Omental fat pad (tissue), 4 donors: Measurements from ENCODE around the gene CENPP. TPM values are rescaled to one million over a fixed set of nuclear protein-coding genes. Genes with fewer than 3 reads are reported as not detected.
A peak's percentile ranks its signal among the peaks of the same experiment; 100 is the strongest.

Experiments
- ATAC-seq: fragments of 150-250 bp; one replicate; pipeline ENCODE4 v1.9.1; 2016; ENCODE audit warnings: mild to moderate bottlenecking, moderate library complexity; ENCODE audit not compliant: low FRiP score
- DNase-seq: peaks from one replicate; pipeline ENCODE4 v3.0.0-alpha.2; 2019; ENCODE audit warnings: low spot score
- total RNA-seq, 4 donors: library from RNA; depleted of rRNA; stranded (reverse); fragments of >200 nt; gene quantifications; one replicate each; pipeline ENCODE4 v1.1.0, GENCODE V29; 2016
- TF ChIP-seq, protein P1 (sequence below), 3 donors: fragments of 450-650 bp; IDR thresholded peaks; one replicate each; pipeline ENCODE4 v1.5.1; 2016 to 2017; ENCODE audit warnings: antibody characterized with exemption in 3 of 3, mild to moderate bottlenecking in 3 of 3, moderate library complexity in 2 of 3

Gene CENPP
- total RNA-seq, 4 donors from 2014 or later, result 1.2 to 7.0 (median 5.6) TPM

GRCh38 chr9:92605224-92605623 lies 279.5 kb downstream of the CENPP start:
- TF ChIP-seq, protein P1, sequence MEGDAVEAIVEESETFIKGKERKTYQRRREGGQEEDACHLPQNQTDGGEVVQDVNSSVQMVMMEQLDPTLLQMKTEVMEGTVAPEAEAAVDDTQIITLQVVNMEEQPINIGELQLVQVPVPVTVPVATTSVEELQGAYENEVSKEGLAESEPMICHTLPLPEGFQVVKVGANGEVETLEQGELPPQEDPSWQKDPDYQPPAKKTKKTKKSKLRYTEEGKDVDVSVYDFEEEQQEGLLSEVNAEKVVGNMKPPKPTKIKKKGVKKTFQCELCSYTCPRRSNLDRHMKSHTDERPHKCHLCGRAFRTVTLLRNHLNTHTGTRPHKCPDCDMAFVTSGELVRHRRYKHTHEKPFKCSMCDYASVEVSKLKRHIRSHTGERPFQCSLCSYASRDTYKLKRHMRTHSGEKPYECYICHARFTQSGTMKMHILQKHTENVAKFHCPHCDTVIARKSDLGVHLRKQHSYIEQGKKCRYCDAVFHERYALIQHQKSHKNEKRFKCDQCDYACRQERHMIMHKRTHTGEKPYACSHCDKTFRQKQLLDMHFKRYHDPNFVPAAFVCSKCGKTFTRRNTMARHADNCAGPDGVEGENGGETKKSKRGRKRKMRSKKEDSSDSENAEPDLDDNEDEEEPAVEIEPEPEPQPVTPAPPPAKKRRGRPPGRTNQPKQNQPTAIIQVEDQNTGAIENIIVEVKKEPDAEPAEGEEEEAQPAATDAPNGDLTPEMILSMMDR (IDR thresholded peaks at IDR 0.05), result no peak
- no peak for ATAC-seq

GRCh38 chr9:92607088-92607487 lies 281.3 kb downstream of the CENPP start:
- TF ChIP-seq, protein P1 (IDR thresholded peaks at IDR 0.05), result no peak
- no peak for DNase-seq
- ATAC-seq, result peak; percentile 34

More at GRCh38 chr9:92605224-92605623, 279.5 kb downstream of the CENPP start:
- no peak for DNase-seq

- DNase-seq, result no peak
- no peak for ATAC-seq
- TF ChIP-seq, protein P1 (IDR thresholded peaks at IDR 0.05), result no peak
Observed at GRCh38 chr9:92607773-92608172, 282.0 kb downstream of the CENPP start.

DNA sequence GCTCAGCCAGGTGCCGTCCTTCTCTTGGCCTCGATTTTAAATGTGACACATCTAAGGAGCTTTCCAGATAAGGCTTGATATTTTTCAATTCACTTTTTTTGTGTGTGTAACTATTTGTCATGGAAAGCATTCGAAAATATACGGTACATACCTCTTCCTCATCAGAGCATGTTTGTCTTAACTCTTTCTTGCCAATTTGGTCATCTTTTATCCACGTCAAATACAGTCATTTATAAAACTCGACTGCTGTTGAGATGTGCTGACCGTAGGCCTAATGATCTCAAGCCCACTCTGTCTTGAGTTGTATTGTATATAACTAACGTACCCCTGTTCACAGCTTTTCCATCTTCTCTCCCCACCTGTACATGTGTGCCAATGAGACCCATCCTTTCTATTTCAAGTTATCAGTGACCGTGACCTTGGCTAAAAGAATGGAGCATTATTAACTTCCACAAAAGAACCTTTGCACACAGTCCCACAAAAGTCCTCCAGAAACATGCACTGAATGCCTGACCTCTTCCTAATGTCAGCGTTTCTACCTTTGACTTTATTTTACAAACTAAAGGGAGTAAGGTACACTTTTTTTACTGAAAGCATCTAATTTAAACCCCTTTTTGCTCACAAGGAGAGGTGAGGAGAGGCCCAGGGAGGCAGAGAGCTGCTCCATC lies 282.6 kb downstream of the CENPP start:
- no peak for ATAC-seq
- DNase-seq, result no peak
- TF ChIP-seq, protein P1 (IDR thresholded peaks at IDR 0.05), result no peak

GRCh38 chr9:92608909-92609445 lies 283.2 kb downstream of the CENPP start:
- DNase-seq (no peak), ATAC-seq (no peak)
- TF ChIP-seq, protein P1 (IDR thresholded peaks at IDR 0.05), result no peak

GRCh38 chr9:92610470-92611420 lies 285.0 kb downstream of the CENPP start:
- TF ChIP-seq, protein P1 (IDR thresholded peaks at IDR 0.05), result no peak
- DNase-seq, result no peak
- no peak for ATAC-seq
